Common myeloid progenitor, CD34-positive (primary cell): ENCODE results near the gene SYNJ2.

Experiments used
- CTCF ChIA-PET: fragments of 350-600 bp; sonication (Branson Sonifier 250); formaldehyde crosslinking; loops from one replicate; lab custom pipeline; 2021; ENCODE audit warnings: antibody characterized with exemption; lab: Charles Lee
- POLR2A ChIA-PET: fragments of 350-600 bp; sonication (Branson Sonifier 250); formaldehyde crosslinking; loops from one replicate; lab custom pipeline; 2021; ENCODE audit warnings: antibody characterized with exemption; lab: Charles Lee
- DNase-seq, 3 donors: peaks; one replicate each; pipeline versions ENCODE4 v3.0.0 to v3.0.0-alpha.2; 2013
- H3K27ac ChIP-seq, 2 experiments: 1 replicate in 1 of 2; 2 replicates in 1 of 2; pipeline ENCODE4 v1.7.0; 2013; ENCODE audit warnings: inconsistent platforms in 2 of 2, low read length in 2 of 2, mild to moderate bottlenecking in 2 of 2, low read depth in 1 of 2, moderate library complexity in 1 of 2; ENCODE audit not compliant: severe bottlenecking in 2 of 2, insufficient read depth in 1 of 2, poor library complexity in 1 of 2
- H3K27me3 ChIP-seq, 5 experiments: replicated peaks in 2 of 5; 1 replicate in 3 of 5; 2 replicates in 2 of 5; pipeline versions ENCODE4 v1.6.1 to v1.7.0; 2013; ENCODE audit warnings: low read length in 4 of 5, mild to moderate bottlenecking in 2 of 5, moderate library complexity in 2 of 5, inconsistent platforms in 1 of 5; ENCODE audit not compliant: insufficient read depth in 5 of 5, control insufficient read depth in 4 of 5
- H3K36me3 ChIP-seq, 4 experiments: 1 replicate in 2 of 4; 2 replicates in 2 of 4; pipeline versions ENCODE4 v1.6.1 to v1.7.0; 2013; ENCODE audit warnings: low read length in 3 of 4, control low read depth in 1 of 4, mild to moderate bottlenecking in 1 of 4; ENCODE audit not compliant: control insufficient read depth in 4 of 4, insufficient read depth in 4 of 4
- H3K4me1 ChIP-seq, 4 experiments: 1 replicate in 3 of 4; 2 replicates in 1 of 4; pipeline versions ENCODE4 v1.6.1 to v1.7.1; 2013; ENCODE audit warnings: low read length in 3 of 4, mild to moderate bottlenecking in 3 of 4, control low read depth in 1 of 4, inconsistent platforms in 1 of 4, moderate library complexity in 1 of 4; ENCODE audit not compliant: control insufficient read depth in 4 of 4, insufficient read depth in 4 of 4; ENCODE audit errors: control extremely low read depth in 1 of 4
- H3K4me3 ChIP-seq, 7 experiments: 1 replicate in 4 of 7; 2 replicates in 3 of 7; pipeline versions ENCODE4 v1.5.1 to v1.7.0; 2013; ENCODE audit warnings: mild to moderate bottlenecking in 7 of 7, low read length in 6 of 7, moderate library complexity in 6 of 7, inconsistent platforms in 2 of 7, low read depth in 2 of 7, control low read depth in 1 of 7; ENCODE audit not compliant: insufficient read depth in 4 of 7, control insufficient read depth in 1 of 7; ENCODE audit errors: extremely low read depth in 1 of 7
- H3K9me3 ChIP-seq, 5 experiments: 1 replicate in 4 of 5; 2 replicates in 1 of 5; pipeline versions ENCODE4 v1.6.1 to v1.7.1; 2013; ENCODE audit warnings: low read length in 4 of 5, mild to moderate bottlenecking in 2 of 5, inconsistent platforms in 1 of 5, low read depth in 1 of 5, moderate library complexity in 1 of 5; ENCODE audit not compliant: control insufficient read depth in 4 of 5, insufficient read depth in 2 of 5; ENCODE audit errors: control extremely low read depth in 1 of 5
- WGBS: methylation state at CpG from one replicate; pipeline ENCODE4 v1.1.5; 2013; ENCODE audit not compliant: insufficient coverage; 5-methylcytosine and 5-hydroxymethylcytosine counted together

SYNJ2 gene

DNA sequence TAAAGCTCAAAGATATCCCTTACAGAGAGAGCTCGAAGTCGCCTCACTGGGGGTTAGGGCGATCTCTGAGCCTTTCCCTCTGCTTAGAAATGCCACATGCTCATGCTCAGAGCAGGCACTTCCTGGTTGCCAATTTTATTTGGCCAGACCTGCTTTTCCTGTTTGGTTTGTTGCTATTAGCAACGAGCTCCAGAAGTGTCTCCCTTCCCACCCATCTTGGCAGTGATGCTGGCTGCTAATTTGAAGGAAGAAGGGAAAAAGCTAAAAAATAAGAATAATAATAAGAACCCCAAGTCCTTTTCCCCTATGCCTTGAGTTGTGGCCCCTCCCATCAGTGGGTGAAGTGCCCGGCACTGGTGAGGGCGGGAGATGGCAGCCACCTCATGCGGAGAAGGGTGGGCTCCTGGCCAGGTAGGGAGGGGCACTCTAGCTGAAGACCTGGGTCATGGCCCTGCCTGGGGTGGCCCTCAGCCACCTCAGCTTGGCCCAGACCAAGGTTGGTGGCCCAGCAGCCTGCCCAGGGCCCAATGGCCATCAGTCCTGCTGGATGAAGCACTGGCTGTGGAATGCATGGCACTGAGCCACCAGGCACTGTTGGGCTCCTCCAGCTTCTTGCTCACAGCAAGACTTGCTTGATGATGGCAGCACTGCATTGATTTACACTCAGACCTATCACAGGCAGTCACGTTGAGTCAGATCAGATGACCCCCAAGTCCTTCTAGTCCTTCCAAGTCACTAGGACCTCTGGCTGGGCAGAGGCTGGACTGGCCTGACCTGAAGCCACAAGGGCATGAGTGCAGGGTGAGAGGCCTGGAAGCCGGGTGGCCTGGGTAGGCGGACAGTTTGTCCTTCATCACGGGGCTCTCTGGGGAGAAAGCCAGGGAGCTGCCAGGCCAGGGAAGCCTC lies 79.0 kb downstream of the SYNJ2 start:
- WGBS, result 78% methylated on average over 7 of the region's 11 CpGs
- CTCF ChIA-PET, result interaction anchor here (1.0 to 6.7 kb wide), 11 partner anchors 11 to 134 kb away, joined by 3 to 42 read pairs (median 4); no protein-coding TSS in a partner anchor
- peak; percentile 60 to 84 (median 77) for DNase-seq
- POLR2A ChIA-PET, result interaction anchor here (0.5 to 0.9 kb wide), 2 partner anchors 34 to 325 kb away, joined by 3 to 4 read pairs; no protein-coding TSS in a partner anchor
- H3K9me3 ChIP-seq, result peaks cover 0 to 5% (median 0%) of the 10 kb centered on the region in 5 experiments
- H3K4me3 ChIP-seq, result no peak overlapping the region
- peaks cover 4 to 48% (median 27%) of the 10 kb centered on the region in 4 experiments for H3K36me3 ChIP-seq
- H3K27ac ChIP-seq, result peak overlapping the region in 1 of 2 experiments; percentile 39
- peaks cover 0 to 14% (median 12%) of the 10 kb centered on the region in 4 experiments for H3K4me1 ChIP-seq
- no peaks in the 10 kb centered on the region for H3K27me3 ChIP-seq

DNA sequence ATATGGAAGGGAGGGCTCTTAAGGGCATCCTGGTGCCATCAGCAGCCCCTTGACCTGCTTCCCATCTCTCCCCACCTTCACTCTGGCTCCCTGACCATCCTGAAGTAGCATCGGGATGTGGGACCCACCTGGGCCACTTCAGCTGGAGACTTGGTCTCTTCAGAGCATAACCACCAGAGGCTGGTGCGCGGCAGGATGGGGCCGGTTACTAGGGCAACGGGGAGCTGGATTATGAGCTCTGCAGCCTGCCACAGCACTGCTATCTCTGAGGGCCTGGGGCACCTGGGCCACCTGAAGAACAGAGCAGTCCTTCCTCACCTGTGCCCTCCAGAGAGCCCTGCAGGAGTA lies 79.7 kb downstream of the SYNJ2 start:
- ChIA-PET POLR2A (interaction anchor here (0.5 kb wide), 1 partner anchor 324 kb away, joined by 3 read pairs; no protein-coding TSS in a partner anchor), CTCF (interaction anchor here (1.2 to 6.7 kb wide), 7 partner anchors 10 to 135 kb away, joined by 3 to 42 read pairs (median 4); no protein-coding TSS in a partner anchor)
- peaks cover 0 to 5% (median 0%) of the 10 kb centered on the region in 5 experiments for H3K9me3 ChIP-seq
- no peak overlapping the region for H3K4me3 ChIP-seq
- H3K4me1 ChIP-seq, result peaks cover 0 to 14% (median 12%) of the 10 kb centered on the region in 4 experiments
- H3K27me3 ChIP-seq, result no peaks in the 10 kb centered on the region
- H3K36me3 ChIP-seq, result peaks cover 6 to 45% (median 25%) of the 10 kb centered on the region in 4 experiments
- 87% methylated on average over 5 of the region's 5 CpGs for WGBS
- no peak for DNase-seq
- no peak overlapping the region for H3K27ac ChIP-seq

DNA sequence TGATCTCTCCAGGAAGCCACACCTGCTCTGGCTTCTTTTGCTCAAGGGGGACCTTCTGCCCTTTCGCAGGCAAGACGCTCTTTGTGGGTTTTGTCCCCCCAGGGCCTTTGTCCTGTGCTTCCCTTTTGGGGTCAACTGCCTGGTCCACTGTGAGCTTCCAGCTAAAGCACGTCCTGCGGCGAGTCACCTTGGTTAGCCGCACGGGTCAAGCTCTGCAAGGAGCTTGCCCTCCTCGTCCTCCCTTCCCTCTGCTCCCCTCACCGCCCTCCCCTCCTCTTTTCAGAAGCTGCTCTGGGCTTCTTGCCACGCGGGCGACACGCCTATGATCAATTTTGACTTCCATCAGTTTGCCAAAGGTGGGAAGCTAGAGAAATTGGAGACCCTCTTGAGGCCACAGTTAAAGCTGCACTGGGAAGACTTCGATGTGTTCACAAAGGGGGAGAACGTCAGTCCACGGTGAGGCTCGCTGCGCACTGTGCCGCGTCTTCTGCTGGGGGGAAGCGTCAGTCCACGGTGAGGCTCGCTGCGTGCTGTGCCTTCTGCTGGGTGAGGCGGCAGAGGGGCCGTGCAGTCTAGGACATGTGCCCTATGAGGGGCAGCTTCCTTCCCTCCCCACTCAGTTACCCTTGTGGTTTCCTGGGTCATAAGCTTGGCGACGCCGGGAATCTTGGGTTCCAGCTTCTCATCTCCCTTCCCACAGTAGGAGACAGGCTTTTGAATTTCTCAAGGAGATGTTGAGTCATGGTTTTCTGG lies 80.2 kb downstream of the SYNJ2 start:
- peaks cover 0 to 5% (median 0%) of the 10 kb centered on the region in 5 experiments for H3K9me3 ChIP-seq
- no peak overlapping the region for H3K27ac ChIP-seq
- peaks cover 0 to 14% (median 12%) of the 10 kb centered on the region in 4 experiments for H3K4me1 ChIP-seq
- DNase-seq, result no peak
- no peak overlapping the region for H3K4me3 ChIP-seq
- POLR2A ChIA-PET, result no interaction called here
- CTCF ChIA-PET, result interaction anchor here (1.2 to 6.7 kb wide), 5 partner anchors 10 to 135 kb away, joined by 3 to 42 read pairs (median 5); no protein-coding TSS in a partner anchor
- peaks cover 8 to 45% (median 26%) of the 10 kb centered on the region in 4 experiments for H3K36me3 ChIP-seq
- no peaks in the 10 kb centered on the region for H3K27me3 ChIP-seq
- WGBS, result 95% methylated on average over 18 of the region's 29 CpGs

- Histone ChIP-seq H3K27me3 (no peaks in the 10 kb centered on the region), H3K36me3 (peaks cover 8 to 45% (median 27%) of the 10 kb centered on the region in 4 experiments), H3K4me1 (peaks cover 0 to 25% (median 20%) of the 10 kb centered on the region in 4 experiments), H3K9me3 (peaks cover 0 to 5% (median 0%) of the 10 kb centered on the region in 5 experiments), H3K4me3 (no peak overlapping the region), H3K27ac (no peak overlapping the region)
- DNase-seq, result no peak
- ChIA-PET CTCF (interaction anchor here (0.7 to 2.1 kb wide), 3 partner anchors 8 to 190 kb away, joined by 4 to 5 read pairs (median 4); no protein-coding TSS in a partner anchor), POLR2A (no interaction called here)
- WGBS, result 98% methylated on average over 11 of the region's 11 CpGs
These were observed 82.1 kb downstream of the SYNJ2 start for GRCh38 chr6:158063736-158064135.

DNA sequence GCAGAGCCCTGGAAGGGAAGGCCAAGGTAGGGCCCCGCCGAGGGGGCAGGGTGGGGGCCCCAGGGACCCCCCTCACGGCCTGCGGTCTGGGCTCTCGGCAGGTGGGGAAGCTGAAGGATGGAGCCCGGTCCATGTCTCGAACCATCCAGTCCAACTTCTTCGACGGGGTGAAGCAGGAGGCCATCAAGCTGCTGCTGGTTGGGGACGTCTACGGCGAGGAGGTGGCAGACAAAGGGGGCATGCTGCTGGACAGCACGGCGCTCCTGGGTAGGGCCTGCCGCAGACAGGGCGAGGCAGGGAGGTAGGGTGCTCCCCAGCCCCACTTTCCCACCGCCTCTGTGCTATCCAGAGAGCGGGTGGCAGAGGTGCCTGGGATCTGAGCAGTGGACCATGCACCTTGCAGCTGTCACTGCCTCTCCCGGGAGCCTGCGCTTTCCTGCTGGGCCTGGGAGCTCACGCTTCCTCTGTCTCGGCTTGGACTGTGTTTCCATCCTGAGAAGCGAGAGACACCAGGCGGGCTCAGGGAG lies 83.1 kb downstream of the SYNJ2 start:
- Histone ChIP-seq H3K36me3 (peaks cover 8 to 40% (median 29%) of the 10 kb centered on the region in 4 experiments), H3K4me1 (peaks cover 4 to 33% (median 28%) of the 10 kb centered on the region in 4 experiments), H3K27ac (no peak overlapping the region), H3K27me3 (no peaks in the 10 kb centered on the region), H3K9me3 (peaks cover 0 to 5% (median 0%) of the 10 kb centered on the region in 5 experiments), H3K4me3 (no peak overlapping the region)
- ChIA-PET POLR2A (no interaction called here), CTCF (interaction anchor here (2.1 kb wide), 1 partner anchor 38 kb away, joined by 5 read pairs; no protein-coding TSS in a partner anchor)
- whole genome bisulfite sequencing, result 91% methylated on average over 24 of the region's 24 CpGs
- DNase-seq, result no peak

GRCh38 chr6:158066136-158066781 lies 84.6 kb downstream of the SYNJ2 start:
- WGBS, result 88% methylated on average over 22 of the region's 23 CpGs
- peaks cover 0 to 5% (median 0%) of the 10 kb centered on the region in 5 experiments for H3K9me3 ChIP-seq
- no peak overlapping the region for H3K4me3 ChIP-seq
- ChIA-PET POLR2A (interaction anchor here (0.6 kb wide), 1 partner anchor 19 kb away, joined by 3 read pairs; no protein-coding TSS in a partner anchor), CTCF (interaction anchor here (1.2 to 2.1 kb wide), 2 partner anchors 20 to 40 kb away, joined by 5 read pairs; no protein-coding TSS in a partner anchor)
- H3K36me3 ChIP-seq, result peaks cover 8 to 52% (median 37%) of the 10 kb centered on the region in 4 experiments
- no peaks in the 10 kb centered on the region for H3K27me3 ChIP-seq
- peak in 2 of 3 donors; percentile 34 to 41 for DNase-seq
- H3K27ac ChIP-seq, result no peak overlapping the region
- H3K4me1 ChIP-seq, result peaks cover 4 to 28% (median 23%) of the 10 kb centered on the region in 4 experiments
